T-helper 2 cell treated with Interferon-gamma antibody and Interleukin-4, amounts not matched to agents 100 ng/mL and 5 ng/mL, for 36 hours (primary cell): ENCODE data around the gene SPAG6. TPM values are rescaled to one million over a fixed set of nuclear protein-coding genes. Genes with fewer than 3 reads are reported as not detected.
"Not testable (repeated sequence)": the region's sequence is repeated elsewhere in the genome, so short reads cannot be mapped to it uniquely, and the experiment has no call there.

Experiments
- intact Hi-C: fragments of 100-400 bp; cut with micrococcal nuclease; formaldehyde crosslinking; loops from one replicate; pipeline ENCODE4 v1.15.1; 2023
- total RNA-seq: library from RNA; stranded (reverse); gene quantifications from 2 replicates; pipeline ENCODE4 v1.2.3, GENCODE V29; 2022

Gene SPAG6
- total RNA-seq, 1 donor from 2014 or later, result 0.61 TPM

- intact Hi-C loops, result loop anchor here (1.0 to 10.0 kb wide), 11 partner anchors 19 to 852 kb away; partner anchors contain the start of genes BMI1, COMMD3, DNAJC1 and MSRB2
These were observed 5.5 kb upstream of the SPAG6 start for GRCh38 chr10:22339761-22340328.

GRCh38 chr10:22340329-22341189 lies 4.7 kb upstream of the SPAG6 start:
- intact Hi-C loops, result loop anchor here (1.0 to 10.0 kb wide), 11 partner anchors 7 to 852 kb away; partner anchors contain the start of genes BMI1, COMMD3, DNAJC1 and MSRB2

GRCh38 chr10:22341190-22341925 lies 3.9 kb upstream of the SPAG6 start:
- intact Hi-C loops, result loop anchor here (1.0 to 10.0 kb wide), 7 partner anchors 8 to 851 kb away; partner anchors contain the start of genes COMMD3, DNAJC1, MSRB2 and PTF1A

- intact Hi-C loops, result loop anchor here (1.0 to 10.0 kb wide), 7 partner anchors 9 to 850 kb away; partner anchors contain the start of genes COMMD3, DNAJC1, MSRB2 and PTF1A
These were observed 3.4 kb upstream of the SPAG6 start for GRCh38 chr10:22341926-22342196.

GRCh38 chr10:22342421-22342820 lies 2.9 kb upstream of the SPAG6 start:
- intact Hi-C loops, result loop anchor here (5.0 to 10.0 kb wide), 3 partner anchors 645 to 850 kb away; partner anchors contain the start of genes MSRB2 and PTF1A

GRCh38 chr10:22343731-22344130 lies 1.6 kb upstream of the SPAG6 start:
- intact Hi-C loops, result loop anchor here (5.0 to 10.0 kb wide), 3 partner anchors 644 to 849 kb away; partner anchors contain the start of genes MSRB2 and PTF1A

GRCh38 chr10:22344249-22344648 lies 1.0 kb upstream of the SPAG6 start:
- intact Hi-C loops, result loop anchor here (5.0 to 10.0 kb wide), 3 partner anchors 643 to 848 kb away; partner anchors contain the start of genes MSRB2 and PTF1A

GRCh38 chr10:22344781-22345300 lies 455 bp upstream of the SPAG6 start:
- intact Hi-C loops, result loop anchor here (5.0 to 10.0 kb wide), 3 partner anchors 642 to 847 kb away; partner anchors contain the start of genes MSRB2 and PTF1A

GRCh38 chr10:22346096-22346661 lies 883 bp downstream of the SPAG6 start:
- intact Hi-C loops, result loop anchor here (10.0 kb wide), 1 partner anchor 749 kb away; the partner anchor contains the start of gene MSRB2

- intact Hi-C loops, result loop anchor here (10.0 kb wide), 1 partner anchor 745 kb away; the partner anchor contains the start of gene MSRB2
These were observed 4.5 kb downstream of the SPAG6 start for GRCh38 chr10:22349755-22350154.

- intact Hi-C loops, result no loop called here
These were observed 5.9 kb downstream of the SPAG6 start for GRCh38 chr10:22351131-22351703.

- intact Hi-C loops, result no loop called here
These were observed 11.1 kb downstream of the SPAG6 start for GRCh38 chr10:22356324-22356873.

GRCh38 chr10:22357770-22358169 lies 12.5 kb downstream of the SPAG6 start:
- intact Hi-C loops, result not testable (repeated sequence)

- intact Hi-C loops, result no loop called here
These were observed 18.0 kb downstream of the SPAG6 start for GRCh38 chr10:22363305-22363704.

- intact Hi-C loops, result loop anchor here (5.0 kb wide), 1 partner anchor 73 kb away; no protein-coding TSS in a partner anchor
These were observed 19.3 kb downstream of the SPAG6 start for GRCh38 chr10:22364407-22365140.

- intact Hi-C loops, result loop anchor here (5.0 kb wide), 1 partner anchor 72 kb away; no protein-coding TSS in a partner anchor
These were observed 19.9 kb downstream of the SPAG6 start for GRCh38 chr10:22365233-22365632.

GRCh38 chr10:22365644-22366434 lies 20.5 kb downstream of the SPAG6 start:
- intact Hi-C loops, result loop anchor here (5.0 kb wide), 1 partner anchor 71 kb away; no protein-coding TSS in a partner anchor

- intact Hi-C loops, result loop anchor here (5.0 kb wide), 1 partner anchor 71 kb away; no protein-coding TSS in a partner anchor
These were observed 21.1 kb downstream of the SPAG6 start for GRCh38 chr10:22366435-22366703.
